Panc1 (cell line): Measurements from ENCODE around the gene PRKG1.

Source experiments
- CTCF ChIP-seq: fragments of 450-650 bp; IDR thresholded peaks from 2 replicates; pipeline ENCODE4 v1.5.1; 2017; ENCODE audit warnings: mild to moderate bottlenecking
- POLR2AphosphoS5 ChIP-seq: IDR thresholded peaks from 2 replicates; pipeline ENCODE4 v1.6.1; 2012; ENCODE audit warnings: mild to moderate bottlenecking, low read depth, low read length, moderate library complexity

- TF ChIP-seq CTCF: no peak
- TF ChIP-seq POLR2AphosphoS5: no peak
These were observed 1261.4 kb downstream of the PRKG1 start for GRCh38 chr10:52335665-52336064.
